Measurements from ENCODE around the gene CHRNE. TPM values are rescaled to one million over a fixed set of nuclear protein-coding genes. Genes with fewer than 3 reads are reported as not detected.

CHRNE gene
- total and polyA plus RNA-seq, 2 of the 13 experiments (the other 11 are each of a cell fraction or from before 2014, with no cell fraction given): 0.53 to 0.59 TPM

DNA sequence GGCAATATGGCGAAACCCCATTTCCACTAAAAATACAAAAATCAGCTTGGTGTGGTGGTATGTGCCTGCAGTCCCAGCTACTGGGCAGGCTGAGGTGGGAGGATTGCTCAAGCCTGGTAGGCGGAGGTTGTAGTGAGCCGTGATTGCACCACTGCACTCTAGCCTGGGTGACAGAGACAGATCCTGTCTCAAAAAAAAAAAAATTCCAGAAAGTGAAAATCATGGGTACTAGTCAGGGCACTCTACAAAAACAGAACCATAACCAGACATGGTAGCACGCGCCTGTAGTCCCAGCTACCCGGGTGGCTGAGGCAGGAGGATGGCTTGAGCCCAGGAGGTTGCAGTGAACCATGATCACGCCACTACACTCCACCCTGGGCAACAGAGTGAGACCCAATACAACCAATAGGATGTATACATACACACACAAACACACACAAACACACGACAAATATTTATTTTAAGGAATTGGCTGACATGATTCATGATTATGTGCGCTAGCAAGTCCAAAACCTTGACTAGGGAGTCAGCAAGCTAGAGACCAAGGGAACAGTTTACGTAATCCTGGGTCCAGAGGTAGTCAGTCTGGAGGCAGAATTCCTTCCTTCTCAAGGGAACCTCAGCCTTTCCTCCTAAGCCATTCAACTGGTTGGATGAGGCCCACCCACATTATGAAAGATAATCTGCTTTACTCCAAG, 17.6 kb upstream of the CHRNE start (continued):
- TF ChIP-seq, protein P1, sequence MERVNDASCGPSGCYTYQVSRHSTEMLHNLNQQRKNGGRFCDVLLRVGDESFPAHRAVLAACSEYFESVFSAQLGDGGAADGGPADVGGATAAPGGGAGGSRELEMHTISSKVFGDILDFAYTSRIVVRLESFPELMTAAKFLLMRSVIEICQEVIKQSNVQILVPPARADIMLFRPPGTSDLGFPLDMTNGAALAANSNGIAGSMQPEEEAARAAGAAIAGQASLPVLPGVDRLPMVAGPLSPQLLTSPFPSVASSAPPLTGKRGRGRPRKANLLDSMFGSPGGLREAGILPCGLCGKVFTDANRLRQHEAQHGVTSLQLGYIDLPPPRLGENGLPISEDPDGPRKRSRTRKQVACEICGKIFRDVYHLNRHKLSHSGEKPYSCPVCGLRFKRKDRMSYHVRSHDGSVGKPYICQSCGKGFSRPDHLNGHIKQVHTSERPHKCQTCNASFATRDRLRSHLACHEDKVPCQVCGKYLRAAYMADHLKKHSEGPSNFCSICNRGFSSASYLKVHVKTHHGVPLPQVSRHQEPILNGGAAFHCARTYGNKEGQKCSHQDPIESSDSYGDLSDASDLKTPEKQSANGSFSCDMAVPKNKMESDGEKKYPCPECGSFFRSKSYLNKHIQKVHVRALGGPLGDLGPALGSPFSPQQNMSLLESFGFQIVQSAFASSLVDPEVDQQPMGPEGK (CRISPR knock-in tag; IDR thresholded peaks at IDR 0.05): no peak
- TF ChIP-seq, protein P2, sequence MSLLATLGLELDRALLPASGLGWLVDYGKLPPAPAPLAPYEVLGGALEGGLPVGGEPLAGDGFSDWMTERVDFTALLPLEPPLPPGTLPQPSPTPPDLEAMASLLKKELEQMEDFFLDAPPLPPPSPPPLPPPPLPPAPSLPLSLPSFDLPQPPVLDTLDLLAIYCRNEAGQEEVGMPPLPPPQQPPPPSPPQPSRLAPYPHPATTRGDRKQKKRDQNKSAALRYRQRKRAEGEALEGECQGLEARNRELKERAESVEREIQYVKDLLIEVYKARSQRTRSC (CRISPR knock-in tag; IDR thresholded peaks at IDR 0.05; ENCODE audit: low read depth): no peak
- TF ChIP-seq, protein P3, sequence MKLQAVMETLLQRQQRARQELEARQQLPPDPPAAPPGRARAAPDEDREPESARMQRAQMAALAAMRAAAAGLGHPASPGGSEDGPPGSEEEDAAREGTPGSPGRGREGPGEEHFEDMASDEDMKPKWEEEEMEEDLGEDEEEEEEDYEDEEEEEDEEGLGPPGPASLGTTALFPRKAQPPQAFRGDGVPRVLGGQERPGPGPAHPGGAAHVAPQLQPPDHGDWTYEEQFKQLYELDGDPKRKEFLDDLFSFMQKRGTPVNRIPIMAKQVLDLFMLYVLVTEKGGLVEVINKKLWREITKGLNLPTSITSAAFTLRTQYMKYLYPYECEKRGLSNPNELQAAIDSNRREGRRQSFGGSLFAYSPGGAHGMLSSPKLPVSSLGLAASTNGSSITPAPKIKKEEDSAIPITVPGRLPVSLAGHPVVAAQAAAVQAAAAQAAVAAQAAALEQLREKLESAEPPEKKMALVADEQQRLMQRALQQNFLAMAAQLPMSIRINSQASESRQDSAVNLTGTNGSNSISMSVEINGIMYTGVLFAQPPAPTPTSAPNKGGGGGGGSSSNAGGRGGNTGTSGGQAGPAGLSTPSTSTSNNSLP (IDR thresholded peaks at IDR 0.05; ENCODE audit: low read depth, low read length): no peak
- TF ChIP-seq, protein P4, sequence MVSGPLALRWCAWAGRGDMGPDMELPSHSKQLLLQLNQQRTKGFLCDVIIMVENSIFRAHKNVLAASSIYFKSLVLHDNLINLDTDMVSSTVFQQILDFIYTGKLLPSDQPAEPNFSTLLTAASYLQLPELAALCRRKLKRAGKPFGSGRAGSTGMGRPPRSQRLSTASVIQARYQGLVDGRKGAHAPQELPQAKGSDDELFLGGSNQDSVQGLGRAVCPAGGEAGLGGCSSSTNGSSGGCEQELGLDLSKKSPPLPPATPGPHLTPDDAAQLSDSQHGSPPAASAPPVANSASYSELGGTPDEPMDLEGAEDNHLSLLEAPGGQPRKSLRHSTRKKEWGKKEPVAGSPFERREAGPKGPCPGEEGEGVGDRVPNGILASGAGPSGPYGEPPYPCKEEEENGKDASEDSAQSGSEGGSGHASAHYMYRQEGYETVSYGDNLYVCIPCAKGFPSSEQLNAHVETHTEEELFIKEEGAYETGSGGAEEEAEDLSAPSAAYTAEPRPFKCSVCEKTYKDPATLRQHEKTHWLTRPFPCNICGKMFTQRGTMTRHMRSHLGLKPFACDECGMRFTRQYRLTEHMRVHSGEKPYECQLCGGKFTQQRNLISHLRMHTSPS (CRISPR knock-in tag; IDR thresholded peaks at IDR 0.05; ENCODE audit: low read depth): no peak
- no peak for TF ChIP-seq NFRKB (IDR thresholded peaks at IDR 0.05)
- TF ChIP-seq IRF2 (CRISPR knock-in tag; IDR thresholded peaks at IDR 0.05): 0 out of 2 replicates have a peak, but pooled peaks have one; percentile 22
- TF ChIP-seq, protein P5, sequence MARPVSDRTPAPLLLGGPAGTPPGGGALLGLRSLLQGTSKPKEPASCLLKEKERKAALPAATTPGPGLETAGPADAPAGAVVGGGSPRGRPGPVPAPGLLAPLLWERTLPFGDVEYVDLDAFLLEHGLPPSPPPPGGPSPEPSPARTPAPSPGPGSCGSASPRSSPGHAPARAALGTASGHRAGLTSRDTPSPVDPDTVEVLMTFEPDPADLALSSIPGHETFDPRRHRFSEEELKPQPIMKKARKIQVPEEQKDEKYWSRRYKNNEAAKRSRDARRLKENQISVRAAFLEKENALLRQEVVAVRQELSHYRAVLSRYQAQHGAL (CRISPR knock-in tag; IDR thresholded peaks at IDR 0.05; ENCODE audit: not compliant biosample characterization): no peak
- TF ChIP-seq NAIF1 (CRISPR knock-in tag; IDR thresholded peaks at IDR 0.05; ENCODE audit: borderline replicate concordance): no peak
- no peak for TF ChIP-seq ARNT (IDR thresholded peaks at IDR 0.05)
- TF ChIP-seq, protein P6, sequence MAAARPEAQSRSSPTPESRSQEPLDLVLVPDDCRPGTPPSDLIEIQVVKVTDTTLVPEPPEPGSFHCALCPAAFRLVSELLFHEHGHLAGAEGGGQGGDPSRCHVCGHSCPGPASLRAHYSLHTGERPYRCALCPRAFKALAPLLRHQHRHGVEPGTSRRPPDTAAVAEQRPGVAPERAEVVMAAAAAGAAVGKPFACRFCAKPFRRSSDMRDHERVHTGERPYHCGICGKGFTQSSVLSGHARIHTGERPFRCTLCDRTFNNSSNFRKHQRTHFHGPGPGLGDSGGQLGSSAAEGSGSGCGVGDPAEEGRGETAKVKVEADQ (CRISPR knock-in tag; IDR thresholded peaks at IDR 0.05; ENCODE audit: borderline replicate concordance): no peak
- no peak for TF ChIP-seq ZNF607 (CRISPR knock-in tag; IDR thresholded peaks at IDR 0.05; ENCODE audit: borderline replicate concordance)
- TF ChIP-seq ZFP1 (CRISPR knock-in tag; IDR thresholded peaks at IDR 0.05): no peak
- TF ChIP-seq ZNF296 (CRISPR knock-in tag; conservative IDR thresholded peaks at IDR 0.05): no peak
- TF ChIP-seq, protein P7, sequence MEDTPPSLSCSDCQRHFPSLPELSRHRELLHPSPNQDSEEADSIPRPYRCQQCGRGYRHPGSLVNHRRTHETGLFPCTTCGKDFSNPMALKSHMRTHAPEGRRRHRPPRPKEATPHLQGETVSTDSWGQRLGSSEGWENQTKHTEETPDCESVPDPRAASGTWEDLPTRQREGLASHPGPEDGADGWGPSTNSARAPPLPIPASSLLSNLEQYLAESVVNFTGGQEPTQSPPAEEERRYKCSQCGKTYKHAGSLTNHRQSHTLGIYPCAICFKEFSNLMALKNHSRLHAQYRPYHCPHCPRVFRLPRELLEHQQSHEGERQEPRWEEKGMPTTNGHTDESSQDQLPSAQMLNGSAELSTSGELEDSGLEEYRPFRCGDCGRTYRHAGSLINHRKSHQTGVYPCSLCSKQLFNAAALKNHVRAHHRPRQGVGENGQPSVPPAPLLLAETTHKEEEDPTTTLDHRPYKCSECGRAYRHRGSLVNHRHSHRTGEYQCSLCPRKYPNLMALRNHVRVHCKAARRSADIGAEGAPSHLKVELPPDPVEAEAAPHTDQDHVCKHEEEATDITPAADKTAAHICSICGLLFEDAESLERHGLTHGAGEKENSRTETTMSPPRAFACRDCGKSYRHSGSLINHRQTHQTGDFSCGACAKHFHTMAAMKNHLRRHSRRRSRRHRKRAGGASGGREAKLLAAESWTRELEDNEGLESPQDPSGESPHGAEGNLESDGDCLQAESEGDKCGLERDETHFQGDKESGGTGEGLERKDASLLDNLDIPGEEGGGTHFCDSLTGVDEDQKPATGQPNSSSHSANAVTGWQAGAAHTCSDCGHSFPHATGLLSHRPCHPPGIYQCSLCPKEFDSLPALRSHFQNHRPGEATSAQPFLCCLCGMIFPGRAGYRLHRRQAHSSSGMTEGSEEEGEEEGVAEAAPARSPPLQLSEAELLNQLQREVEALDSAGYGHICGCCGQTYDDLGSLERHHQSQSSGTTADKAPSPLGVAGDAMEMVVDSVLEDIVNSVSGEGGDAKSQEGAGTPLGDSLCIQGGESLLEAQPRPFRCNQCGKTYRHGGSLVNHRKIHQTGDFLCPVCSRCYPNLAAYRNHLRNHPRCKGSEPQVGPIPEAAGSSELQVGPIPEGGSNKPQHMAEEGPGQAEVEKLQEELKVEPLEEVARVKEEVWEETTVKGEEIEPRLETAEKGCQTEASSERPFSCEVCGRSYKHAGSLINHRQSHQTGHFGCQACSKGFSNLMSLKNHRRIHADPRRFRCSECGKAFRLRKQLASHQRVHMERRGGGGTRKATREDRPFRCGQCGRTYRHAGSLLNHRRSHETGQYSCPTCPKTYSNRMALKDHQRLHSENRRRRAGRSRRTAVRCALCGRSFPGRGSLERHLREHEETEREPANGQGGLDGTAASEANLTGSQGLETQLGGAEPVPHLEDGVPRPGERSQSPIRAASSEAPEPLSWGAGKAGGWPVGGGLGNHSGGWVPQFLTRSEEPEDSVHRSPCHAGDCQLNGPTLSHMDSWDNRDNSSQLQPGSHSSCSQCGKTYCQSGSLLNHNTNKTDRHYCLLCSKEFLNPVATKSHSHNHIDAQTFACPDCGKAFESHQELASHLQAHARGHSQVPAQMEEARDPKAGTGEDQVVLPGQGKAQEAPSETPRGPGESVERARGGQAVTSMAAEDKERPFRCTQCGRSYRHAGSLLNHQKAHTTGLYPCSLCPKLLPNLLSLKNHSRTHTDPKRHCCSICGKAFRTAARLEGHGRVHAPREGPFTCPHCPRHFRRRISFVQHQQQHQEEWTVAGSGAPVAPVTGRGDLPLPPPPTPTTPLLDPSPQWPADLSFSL (CRISPR knock-in tag; IDR thresholded peaks at IDR 0.05): peak; percentile 73
